GM12865 (cell line): ENCODE measurements around the gene PRKCE.

Experiments
- DNase-seq: peaks from one replicate; pipeline ENCODE4 v3.0.0; 2010; ENCODE audit warnings: low read depth
- H3K4me3 ChIP-seq: 2 replicates; pipeline ENCODE4 v1.5.1; 2011; ENCODE audit warnings: mild to moderate bottlenecking, low read depth, low read length, control low read depth
- TF ChIP-seq, protein P1 (sequence below): IDR thresholded peaks from 2 replicates; pipeline ENCODE4 v1.5.1; 2011; ENCODE audit warnings: low read length, control low read depth, low read depth, inconsistent platforms; ENCODE audit not compliant: insufficient read depth; ENCODE audit errors: missing control alignments

PRKCE gene

DNA sequence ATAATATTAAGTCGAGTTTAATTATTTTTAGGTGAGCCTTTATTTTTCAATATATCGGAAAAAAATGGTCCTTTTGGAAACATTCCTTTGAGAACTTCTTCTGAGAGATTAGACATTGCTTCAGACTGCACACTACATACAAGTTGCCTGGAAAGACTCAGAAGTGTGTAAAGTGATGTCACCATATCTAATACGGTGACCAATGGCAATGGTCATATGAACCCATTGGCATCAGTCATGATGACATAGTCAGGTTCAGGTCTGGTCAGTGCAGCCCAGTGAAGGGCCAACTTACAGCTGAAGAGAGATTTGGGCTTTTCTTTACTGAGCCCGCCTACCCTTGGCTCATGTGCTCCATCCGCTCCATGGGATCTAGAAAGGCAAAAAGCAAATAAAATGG lies 362.3 kb downstream of the PRKCE start:
- no peak for DNase-seq
- TF ChIP-seq, protein P1, sequence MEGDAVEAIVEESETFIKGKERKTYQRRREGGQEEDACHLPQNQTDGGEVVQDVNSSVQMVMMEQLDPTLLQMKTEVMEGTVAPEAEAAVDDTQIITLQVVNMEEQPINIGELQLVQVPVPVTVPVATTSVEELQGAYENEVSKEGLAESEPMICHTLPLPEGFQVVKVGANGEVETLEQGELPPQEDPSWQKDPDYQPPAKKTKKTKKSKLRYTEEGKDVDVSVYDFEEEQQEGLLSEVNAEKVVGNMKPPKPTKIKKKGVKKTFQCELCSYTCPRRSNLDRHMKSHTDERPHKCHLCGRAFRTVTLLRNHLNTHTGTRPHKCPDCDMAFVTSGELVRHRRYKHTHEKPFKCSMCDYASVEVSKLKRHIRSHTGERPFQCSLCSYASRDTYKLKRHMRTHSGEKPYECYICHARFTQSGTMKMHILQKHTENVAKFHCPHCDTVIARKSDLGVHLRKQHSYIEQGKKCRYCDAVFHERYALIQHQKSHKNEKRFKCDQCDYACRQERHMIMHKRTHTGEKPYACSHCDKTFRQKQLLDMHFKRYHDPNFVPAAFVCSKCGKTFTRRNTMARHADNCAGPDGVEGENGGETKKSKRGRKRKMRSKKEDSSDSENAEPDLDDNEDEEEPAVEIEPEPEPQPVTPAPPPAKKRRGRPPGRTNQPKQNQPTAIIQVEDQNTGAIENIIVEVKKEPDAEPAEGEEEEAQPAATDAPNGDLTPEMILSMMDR: no peak
- H3K4me3 ChIP-seq: no peak overlapping the region

DNA sequence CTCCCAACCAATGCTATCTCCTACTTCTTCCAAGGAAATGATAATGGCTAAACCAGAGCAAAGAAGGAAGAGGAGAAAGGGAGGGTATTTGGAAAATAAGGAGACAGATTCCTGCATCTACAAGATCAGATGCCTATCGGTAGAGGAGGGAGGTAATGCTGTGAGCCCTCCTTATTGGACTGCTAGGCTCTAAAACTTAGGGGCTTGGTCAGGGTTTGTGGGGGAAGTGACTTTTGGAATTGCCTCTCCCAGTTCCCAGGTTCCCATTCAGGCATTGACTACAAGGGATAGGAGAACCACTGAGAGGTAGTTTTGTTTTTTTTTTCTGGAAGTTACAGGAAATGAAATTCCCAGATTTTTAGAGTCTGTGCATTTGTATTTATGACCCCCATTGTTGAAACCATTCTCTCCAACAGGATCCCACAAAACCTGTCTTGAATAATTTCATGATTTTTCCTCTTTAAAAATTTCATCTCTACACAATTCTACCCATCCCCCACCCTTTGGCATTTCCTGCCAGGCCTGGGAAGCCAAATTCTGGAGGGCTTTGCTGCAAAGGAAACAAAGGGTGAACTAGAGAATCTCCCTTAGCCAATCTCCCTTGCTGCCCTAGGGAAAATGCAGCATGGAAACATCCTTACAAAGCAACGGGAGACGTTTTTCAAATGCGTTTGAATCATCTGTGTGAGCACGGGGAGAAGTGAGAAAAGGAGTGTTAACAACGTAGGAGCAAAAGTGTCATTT lies 363.6 kb downstream of the PRKCE start:
- H3K4me3 ChIP-seq: no peak overlapping the region
- DNase-seq: no peak
- TF ChIP-seq, protein P1: no peak

DNA sequence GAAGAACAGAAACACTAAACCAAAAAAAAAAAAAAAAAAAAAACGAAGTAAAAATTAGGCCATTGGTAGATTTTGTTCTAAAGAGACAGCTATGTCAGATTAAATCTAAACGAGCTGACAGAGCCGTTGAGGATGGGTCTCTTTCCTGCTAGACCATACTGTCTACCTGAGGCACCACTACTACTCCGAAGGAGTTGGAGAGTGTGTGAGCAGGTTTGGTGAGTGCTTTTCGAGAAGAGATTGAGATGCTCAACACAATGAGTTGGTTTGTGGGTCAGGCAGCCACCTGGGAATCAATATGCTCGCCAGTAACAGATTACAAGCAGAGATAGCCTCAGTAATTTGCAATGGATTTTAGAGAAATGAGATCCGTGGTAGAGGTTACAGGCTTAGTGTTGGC lies 364.2 kb downstream of the PRKCE start:
- TF ChIP-seq, protein P1: no peak
- H3K4me3 ChIP-seq: no peak overlapping the region
- DNase-seq: no peak

DNA sequence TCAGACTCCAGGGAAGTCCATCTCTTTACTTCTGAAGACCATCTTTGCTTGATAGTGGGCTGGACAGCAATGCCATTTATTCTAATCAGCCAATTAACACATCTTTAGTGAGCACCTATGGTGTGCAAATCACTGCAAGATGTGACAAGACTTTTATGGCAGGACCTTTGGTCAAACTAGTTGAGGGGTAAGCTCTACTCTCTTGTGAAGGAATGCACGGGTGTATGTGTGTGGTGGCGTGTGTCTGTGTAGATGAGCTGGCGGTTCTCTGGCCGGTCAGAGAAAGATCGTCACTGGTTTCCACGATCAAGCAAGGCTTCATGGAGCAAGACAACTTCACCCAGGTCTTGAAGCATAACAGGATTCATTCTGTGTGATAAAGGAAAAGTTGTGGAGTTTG lies 364.6 kb downstream of the PRKCE start:
- H3K4me3 ChIP-seq: no peak overlapping the region
- no peak for DNase-seq
- TF ChIP-seq, protein P1: no peak

DNA sequence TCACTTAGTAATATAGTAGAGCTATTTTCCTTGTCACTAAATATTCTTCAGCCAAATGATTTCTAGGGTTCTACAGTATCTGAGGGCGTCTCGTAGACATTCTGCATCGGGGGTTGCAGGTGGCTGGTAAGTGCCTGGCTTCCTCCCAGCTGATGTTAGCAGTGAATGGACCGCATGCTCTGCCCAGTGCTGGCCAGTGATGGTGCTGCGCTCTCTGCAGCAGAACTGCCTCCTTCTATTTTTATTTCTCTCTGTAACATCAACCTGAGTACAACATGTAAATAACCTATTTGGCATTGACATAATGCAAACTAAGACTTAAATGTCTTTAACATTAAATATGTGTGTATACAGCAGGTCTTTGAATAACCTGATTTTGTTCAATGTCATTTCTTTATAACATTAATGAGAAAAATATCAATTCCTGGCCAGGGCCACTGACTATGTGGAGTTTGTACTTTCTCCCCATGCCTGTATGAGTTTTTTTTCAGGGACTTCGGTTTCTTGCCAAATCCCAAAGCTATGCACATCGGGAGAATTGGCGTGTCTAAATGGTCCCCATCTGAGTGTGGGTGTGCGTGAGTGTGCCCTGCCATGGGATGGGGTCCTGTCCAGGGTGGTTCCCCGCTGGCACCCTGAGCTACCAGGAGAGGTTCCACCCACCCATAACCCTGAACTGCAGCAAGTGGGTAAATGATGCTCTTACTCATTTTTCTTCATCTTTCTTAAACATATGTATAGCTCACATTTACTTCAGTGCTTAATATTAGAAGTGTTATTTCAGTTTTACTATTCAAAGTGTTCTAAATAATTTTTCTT lies 367.5 kb downstream of the PRKCE start:
- TF ChIP-seq, protein P1: no peak
- DNase-seq: no peak
- no peak overlapping the region for H3K4me3 ChIP-seq

DNA sequence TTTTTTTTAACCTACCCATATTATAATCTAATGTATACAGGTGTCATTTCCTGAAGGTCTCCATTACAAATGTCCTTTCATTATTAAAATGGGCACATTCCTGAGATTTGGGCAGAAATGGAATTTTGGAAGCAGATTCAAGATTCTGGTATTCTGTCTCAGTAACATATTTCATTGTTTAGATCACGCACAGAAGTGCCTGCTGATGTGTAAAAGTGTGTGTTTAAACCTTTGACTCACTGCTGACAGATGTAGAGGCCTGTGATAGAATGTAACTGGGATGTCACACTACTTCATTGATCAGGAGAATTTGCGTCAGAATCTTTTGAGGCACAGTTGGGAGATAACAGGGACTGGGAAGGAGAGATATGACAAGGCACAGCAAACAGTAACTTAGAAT lies 368.9 kb downstream of the PRKCE start:
- TF ChIP-seq, protein P1: no peak
- DNase-seq: no peak
- no peak overlapping the region for H3K4me3 ChIP-seq
